HL-60 (cell line): ENCODE results near the gene ZNF521.

Experiments
- DNase-seq, 2 experiments: peaks; one replicate each; pipeline ENCODE4 v3.0.0-alpha.2; 2010 to 2020; ENCODE audit warnings: low read depth in 1 of 2, low spot score in 1 of 2
- H3K27ac ChIP-seq: fragments of 250-450 bp; sonication (Bioruptor Pico); replicated peaks from 2 replicates; pipeline ENCODE4 v1.5.1; 2020; ENCODE audit warnings: mild to moderate bottlenecking, moderate library complexity
- H3K27me3 ChIP-seq: fragments of 250-450 bp; sonication (Bioruptor Pico); 2 replicates; pipeline ENCODE4 v1.5.1; 2021; ENCODE audit warnings: mild to moderate bottlenecking, moderate library complexity; ENCODE audit not compliant: insufficient read depth, poor library complexity, severe bottlenecking
- H3K4me3 ChIP-seq: replicated peaks from 2 replicates; pipeline ENCODE4 v1.5.1; 2011; ENCODE audit warnings: mild to moderate bottlenecking, control low read depth, low read length; ENCODE audit not compliant: insufficient read depth
- CTCF ChIP-seq: IDR thresholded peaks from one replicate; pipeline ENCODE4 v1.5.1; 2011; ENCODE audit warnings: low read length, control low read depth, inconsistent platforms; ENCODE audit not compliant: insufficient read depth
- GABPA ChIP-seq: IDR thresholded peaks from 2 replicates; pipeline ENCODE4 v1.6.1; 2012; ENCODE audit warnings: low read depth
- POLR2AphosphoS5 ChIP-seq: IDR thresholded peaks from 2 replicates; pipeline ENCODE4 v1.6.1; 2012; ENCODE audit warnings: low read depth
- SPI1 ChIP-seq: IDR thresholded peaks from 2 replicates; pipeline ENCODE4 v1.6.1; 2012; ENCODE audit warnings: low read depth, mild to moderate bottlenecking, borderline replicate concordance
- TF ChIP-seq, protein P1 (sequence below): IDR thresholded peaks from 2 replicates; pipeline ENCODE4 v1.6.1; 2012; ENCODE audit warnings: low read depth; ENCODE audit not compliant: insufficient replicate concordance

ZNF521 gene

GRCh38 chr18:25233528-25234321 is 118.2 kb downstream of the ZNF521 start:
- Histone ChIP-seq H3K27me3 (peaks cover 12% of the 10 kb centered on the region), H3K4me3 (no peak overlapping the region), H3K27ac (no peak overlapping the region)
- TF ChIP-seq CTCF = no peak
- no peak for TF ChIP-seq GABPA
- TF ChIP-seq, protein P1, sequence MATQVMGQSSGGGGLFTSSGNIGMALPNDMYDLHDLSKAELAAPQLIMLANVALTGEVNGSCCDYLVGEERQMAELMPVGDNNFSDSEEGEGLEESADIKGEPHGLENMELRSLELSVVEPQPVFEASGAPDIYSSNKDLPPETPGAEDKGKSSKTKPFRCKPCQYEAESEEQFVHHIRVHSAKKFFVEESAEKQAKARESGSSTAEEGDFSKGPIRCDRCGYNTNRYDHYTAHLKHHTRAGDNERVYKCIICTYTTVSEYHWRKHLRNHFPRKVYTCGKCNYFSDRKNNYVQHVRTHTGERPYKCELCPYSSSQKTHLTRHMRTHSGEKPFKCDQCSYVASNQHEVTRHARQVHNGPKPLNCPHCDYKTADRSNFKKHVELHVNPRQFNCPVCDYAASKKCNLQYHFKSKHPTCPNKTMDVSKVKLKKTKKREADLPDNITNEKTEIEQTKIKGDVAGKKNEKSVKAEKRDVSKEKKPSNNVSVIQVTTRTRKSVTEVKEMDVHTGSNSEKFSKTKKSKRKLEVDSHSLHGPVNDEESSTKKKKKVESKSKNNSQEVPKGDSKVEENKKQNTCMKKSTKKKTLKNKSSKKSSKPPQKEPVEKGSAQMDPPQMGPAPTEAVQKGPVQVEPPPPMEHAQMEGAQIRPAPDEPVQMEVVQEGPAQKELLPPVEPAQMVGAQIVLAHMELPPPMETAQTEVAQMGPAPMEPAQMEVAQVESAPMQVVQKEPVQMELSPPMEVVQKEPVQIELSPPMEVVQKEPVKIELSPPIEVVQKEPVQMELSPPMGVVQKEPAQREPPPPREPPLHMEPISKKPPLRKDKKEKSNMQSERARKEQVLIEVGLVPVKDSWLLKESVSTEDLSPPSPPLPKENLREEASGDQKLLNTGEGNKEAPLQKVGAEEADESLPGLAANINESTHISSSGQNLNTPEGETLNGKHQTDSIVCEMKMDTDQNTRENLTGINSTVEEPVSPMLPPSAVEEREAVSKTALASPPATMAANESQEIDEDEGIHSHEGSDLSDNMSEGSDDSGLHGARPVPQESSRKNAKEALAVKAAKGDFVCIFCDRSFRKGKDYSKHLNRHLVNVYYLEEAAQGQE = no peak
- no peak for TF ChIP-seq POLR2AphosphoS5
- no peak for TF ChIP-seq SPI1
- no peak for DNase-seq

DNA sequence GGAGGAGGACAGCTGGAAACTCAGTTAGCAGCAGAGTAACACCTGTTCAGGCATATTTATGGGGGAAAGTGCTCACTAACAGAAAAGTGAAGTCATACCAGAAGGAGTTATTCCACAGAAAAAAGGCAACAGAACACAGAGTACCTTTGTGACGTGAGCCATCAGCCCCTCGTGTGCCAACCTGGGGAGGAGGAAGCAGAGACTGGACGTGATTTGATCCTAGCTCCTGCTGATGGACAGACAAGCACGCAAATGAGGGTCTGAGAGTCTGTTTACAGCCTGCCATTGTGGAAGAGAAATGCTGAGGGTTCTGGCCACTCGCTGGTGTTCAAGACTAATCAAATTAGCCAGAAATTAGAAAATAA is 120.7 kb downstream of the ZNF521 start:
- Histone ChIP-seq H3K4me3 (no peak overlapping the region), H3K27ac (no peak overlapping the region), H3K27me3 (peaks cover 12% of the 10 kb centered on the region)
- DNase-seq = no peak
- TF ChIP-seq, protein P1 = no peak
- TF ChIP-seq CTCF = no peak
- TF ChIP-seq SPI1 = no peak
- TF ChIP-seq POLR2AphosphoS5 = no peak
- no peak for TF ChIP-seq GABPA

GRCh38 chr18:25230658-25231326 is 121.2 kb downstream of the ZNF521 start:
- Histone ChIP-seq H3K27me3 (peaks cover 12% of the 10 kb centered on the region), H3K4me3 (no peak overlapping the region), H3K27ac (no peak overlapping the region)
- DNase-seq = no peak
- TF ChIP-seq, protein P1 = no peak
- TF ChIP-seq SPI1 = no peak
- no peak for TF ChIP-seq POLR2AphosphoS5
- no peak for TF ChIP-seq GABPA
- no peak for TF ChIP-seq CTCF
